Nephron (organoid): ENCODE measurements around the gene UBL5.
A peak's percentile ranks its signal among the peaks of the same experiment; 100 is the strongest.

Experiments
- H3K27ac Mint-ChIP-seq, 3 experiments: 2 replicates each; pipeline ENCODE4 v1.8.0; 2020; ENCODE audit warnings: mixed read lengths in 3 of 3, mild to moderate bottlenecking in 2 of 3, moderate library complexity in 1 of 3
- H3K27me3 Mint-ChIP-seq: 2 replicates; pipeline ENCODE4 v1.8.0; 2021; ENCODE audit warnings: low read depth, mild to moderate bottlenecking, moderate library complexity, mixed read lengths
- H3K36me3 Mint-ChIP-seq: 2 replicates; pipeline ENCODE4 v1.8.0; 2020; ENCODE audit warnings: low read depth, mixed read lengths
- H3K4me1 Mint-ChIP-seq: 2 replicates; pipeline ENCODE4 v1.8.0; 2020; ENCODE audit warnings: mixed read lengths
- H3K4me3 Mint-ChIP-seq, 3 experiments: 2 replicates each; pipeline ENCODE4 v1.8.0; 2020; ENCODE audit warnings: mild to moderate bottlenecking in 3 of 3, mixed read lengths in 3 of 3, moderate library complexity in 2 of 3
- H3K9me3 Mint-ChIP-seq: 2 replicates; pipeline ENCODE4 v1.8.0; 2020; ENCODE audit warnings: mixed read lengths
- CTCF ChIP-seq, 3 experiments: fragments of 200-600 bp; sonication (generic); IDR thresholded peaks; one replicate each; pipeline ENCODE4 v1.5.0; 2021; ENCODE audit warnings: antibody characterized with exemption in 3 of 3; ENCODE audit not compliant: unreplicated experiment in 3 of 3

Gene UBL5

GRCh38 chr19:9796113-9796773, 31.5 kb upstream of the UBL5 start:
- peaks cover 4% of the 10 kb centered on the region for H3K27me3 Mint-ChIP-seq
- TF ChIP-seq CTCF (IDR thresholded peaks at IDR 0.05; ENCODE audit: unreplicated experiment in 3 of 3) = peak; percentile 77 to 85 (median 81)
- peaks cover 12% of the 10 kb centered on the region for H3K4me1 Mint-ChIP-seq
- H3K9me3 Mint-ChIP-seq = no peaks in the 10 kb centered on the region
- peak overlapping the region; percentile 48 to 94 (median 68) for H3K27ac Mint-ChIP-seq
- peak overlapping the region; percentile 40 to 76 (median 53) for H3K4me3 Mint-ChIP-seq
- no peaks in the 10 kb centered on the region for H3K36me3 Mint-ChIP-seq

GRCh38 chr19:9797871-9798270, 29.8 kb upstream of the UBL5 start:
- Mint-ChIP-seq H3K27me3 (no peaks in the 10 kb centered on the region), H3K4me1 (peaks cover 7% of the 10 kb centered on the region), H3K27ac (no peak overlapping the region), H3K4me3 (no peak overlapping the region), H3K9me3 (no peaks in the 10 kb centered on the region), H3K36me3 (peaks cover 6% of the 10 kb centered on the region)
- TF ChIP-seq CTCF (IDR thresholded peaks at IDR 0.05; ENCODE audit: unreplicated experiment in 3 of 3) = no peak

GRCh38 chr19:9799162-9799561, 28.6 kb upstream of the UBL5 start:
- H3K36me3 Mint-ChIP-seq = peaks cover 17% of the 10 kb centered on the region

GRCh38 chr19:9801976-9802375, 25.7 kb upstream of the UBL5 start:
- H3K9me3 Mint-ChIP-seq = no peaks in the 10 kb centered on the region
- peaks cover 18% of the 10 kb centered on the region for H3K36me3 Mint-ChIP-seq
- no peaks in the 10 kb centered on the region for H3K4me1 Mint-ChIP-seq
- H3K27ac Mint-ChIP-seq = no peak overlapping the region
- no peak for TF ChIP-seq CTCF (IDR thresholded peaks at IDR 0.05; ENCODE audit: unreplicated experiment in 3 of 3)
- H3K27me3 Mint-ChIP-seq = no peaks in the 10 kb centered on the region
- no peak overlapping the region for H3K4me3 Mint-ChIP-seq

More at GRCh38 chr19:9799162-9799561, 28.6 kb upstream of the UBL5 start:
- H3K4me1 Mint-ChIP-seq = peaks cover 7% of the 10 kb centered on the region
- no peaks in the 10 kb centered on the region for H3K27me3 Mint-ChIP-seq
- no peak overlapping the region for H3K4me3 Mint-ChIP-seq
- H3K9me3 Mint-ChIP-seq = no peaks in the 10 kb centered on the region
- H3K27ac Mint-ChIP-seq = no peak overlapping the region
- TF ChIP-seq CTCF (IDR thresholded peaks at IDR 0.05; ENCODE audit: unreplicated experiment in 3 of 3) = no peak

DNA sequence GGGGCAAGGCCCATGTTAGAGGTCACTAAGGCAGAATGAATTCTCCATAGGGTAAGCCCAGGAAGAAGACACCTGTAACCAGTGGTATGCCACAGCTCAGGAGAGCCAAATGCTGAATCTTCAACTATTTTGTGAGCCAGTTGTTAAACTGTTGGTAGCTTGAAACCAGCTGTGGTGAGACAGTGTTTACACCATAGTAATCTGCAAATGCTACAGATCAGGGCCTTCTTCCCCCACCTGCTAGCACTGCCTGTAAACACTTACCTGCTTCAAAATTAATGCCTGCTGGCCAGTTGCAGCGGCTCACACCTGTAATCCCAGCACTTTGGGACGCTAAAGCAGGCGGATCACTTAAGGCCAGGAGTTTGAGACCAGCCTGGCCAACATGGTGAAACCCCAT, 20.9 kb upstream of the UBL5 start:
- peaks cover 38% of the 10 kb centered on the region for H3K36me3 Mint-ChIP-seq
- no peaks in the 10 kb centered on the region for H3K27me3 Mint-ChIP-seq
- H3K4me1 Mint-ChIP-seq = no peaks in the 10 kb centered on the region
- no peak overlapping the region for H3K4me3 Mint-ChIP-seq
- TF ChIP-seq CTCF (IDR thresholded peaks at IDR 0.05; ENCODE audit: unreplicated experiment in 3 of 3) = no peak
- no peak overlapping the region for H3K27ac Mint-ChIP-seq
- H3K9me3 Mint-ChIP-seq = no peaks in the 10 kb centered on the region
